Loucy (cell line): ENCODE results near the gene YWHAE.
"Not testable (repeated sequence)": the region's sequence is repeated elsewhere in the genome, so short reads cannot be mapped to it uniquely, and the experiment has no call there.

ENCODE experiments used
- H2AFZ ChIP-seq: fragments of 200-600 bp; sonication (generic); 2 replicates; pipeline ENCODE4 v1.6.0; 2016; ENCODE audit warnings: antibody characterized with exemption, mild to moderate bottlenecking, low read length, moderate library complexity
- H3F3A ChIP-seq: fragments of 200-600 bp; 2 replicates; pipeline ENCODE4 v1.6.0; 2016; ENCODE audit warnings: antibody characterized with exemption, low read depth, mild to moderate bottlenecking
- H3K27me3 ChIP-seq: fragments of 200-600 bp; sonication (generic); 2 replicates; pipeline ENCODE4 v1.6.1; 2014; ENCODE audit warnings: low read length, mild to moderate bottlenecking; ENCODE audit not compliant: insufficient read depth, poor library complexity, severe bottlenecking
- H3K36me3 ChIP-seq: fragments of 200-600 bp; sonication (generic); 2 replicates; pipeline ENCODE4 v1.6.1; 2016; ENCODE audit warnings: low read length; ENCODE audit not compliant: insufficient read depth
- H3K4me1 ChIP-seq: fragments of 200-600 bp; sonication (generic); 2 replicates; pipeline ENCODE4 v1.5.1; 2014; ENCODE audit warnings: low read length, mild to moderate bottlenecking; ENCODE audit not compliant: insufficient read depth, poor library complexity, severe bottlenecking
- H3K4me2 ChIP-seq: fragments of 200-600 bp; sonication (generic); 2 replicates; pipeline ENCODE4 v1.6.0; 2014; ENCODE audit warnings: antibody characterized with exemption, low read length, low read depth, mild to moderate bottlenecking; ENCODE audit not compliant: poor library complexity, severe bottlenecking
- H3K4me3 ChIP-seq: fragments of 200-600 bp; sonication (generic); 2 replicates; pipeline ENCODE4 v1.5.1; 2014; ENCODE audit warnings: low read length, mild to moderate bottlenecking, mixed read lengths; ENCODE audit not compliant: poor library complexity, severe bottlenecking
- H3K79me2 ChIP-seq: fragments of 200-600 bp; sonication (generic); 2 replicates; pipeline ENCODE4 v1.6.1; 2014; ENCODE audit warnings: low read length; ENCODE audit not compliant: insufficient read depth
- H3K9ac ChIP-seq: fragments of 200-600 bp; sonication (generic); 2 replicates; pipeline ENCODE4 v1.6.0; 2014; ENCODE audit warnings: mild to moderate bottlenecking, low read depth, low read length, moderate library complexity; ENCODE audit not compliant: poor library complexity, severe bottlenecking
- H3K9me2 ChIP-seq: fragments of 200-600 bp; sonication (generic); replicated peaks from 2 replicates; pipeline ENCODE4 v1.6.1; 2016; ENCODE audit warnings: low read depth, low read length, mixed read lengths
- H3K9me3 ChIP-seq: fragments of 200-600 bp; sonication (generic); 2 replicates; pipeline ENCODE4 v1.6.1; 2014; ENCODE audit warnings: mild to moderate bottlenecking, antibody characterized with exemption, low read length, low read depth; ENCODE audit not compliant: insufficient read depth
- H4K20me1 ChIP-seq: fragments of 200-600 bp; sonication (generic); 2 replicates; pipeline ENCODE4 v1.6.0; 2014; ENCODE audit warnings: antibody characterized with exemption, low read length, mild to moderate bottlenecking; ENCODE audit not compliant: insufficient read depth, poor library complexity, severe bottlenecking
- EZH2phosphoT487 ChIP-seq: fragments of 200-600 bp; IDR thresholded peaks from 2 replicates; pipeline ENCODE4 v1.6.1; 2018; ENCODE audit warnings: antibody characterized with exemption, mild to moderate bottlenecking, moderate library complexity, borderline replicate concordance
- TF ChIP-seq, protein P1 (sequence below): fragments of 200-600 bp; sonication (generic); conservative IDR thresholded peaks from 2 replicates; pipeline ENCODE4 v1.5.1; 2014; ENCODE audit warnings: mild to moderate bottlenecking, antibody characterized with exemption, low read length

YWHAE gene

DNA sequence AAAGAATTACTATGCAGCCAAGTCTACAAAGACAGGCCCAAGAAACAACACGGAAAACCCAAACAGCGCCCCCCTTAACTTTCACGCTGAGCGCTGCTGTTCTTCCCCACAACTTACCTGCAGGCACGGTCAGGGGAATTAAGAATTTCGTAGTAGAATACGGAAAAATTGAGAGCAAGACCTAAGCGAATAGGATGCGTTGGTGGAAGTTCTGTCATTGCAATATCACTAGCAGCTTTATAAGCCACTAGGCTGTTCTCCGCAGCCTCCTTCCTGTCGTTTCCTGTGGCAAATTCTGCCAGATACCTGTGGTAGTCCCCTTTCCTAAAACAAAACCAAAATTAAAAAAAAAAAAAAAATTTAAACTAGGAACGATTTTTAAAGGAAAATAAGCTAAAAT lies 39.0 kb downstream of the YWHAE start:
- TF ChIP-seq EZH2phosphoT487 = no peak
- TF ChIP-seq, protein P1, sequence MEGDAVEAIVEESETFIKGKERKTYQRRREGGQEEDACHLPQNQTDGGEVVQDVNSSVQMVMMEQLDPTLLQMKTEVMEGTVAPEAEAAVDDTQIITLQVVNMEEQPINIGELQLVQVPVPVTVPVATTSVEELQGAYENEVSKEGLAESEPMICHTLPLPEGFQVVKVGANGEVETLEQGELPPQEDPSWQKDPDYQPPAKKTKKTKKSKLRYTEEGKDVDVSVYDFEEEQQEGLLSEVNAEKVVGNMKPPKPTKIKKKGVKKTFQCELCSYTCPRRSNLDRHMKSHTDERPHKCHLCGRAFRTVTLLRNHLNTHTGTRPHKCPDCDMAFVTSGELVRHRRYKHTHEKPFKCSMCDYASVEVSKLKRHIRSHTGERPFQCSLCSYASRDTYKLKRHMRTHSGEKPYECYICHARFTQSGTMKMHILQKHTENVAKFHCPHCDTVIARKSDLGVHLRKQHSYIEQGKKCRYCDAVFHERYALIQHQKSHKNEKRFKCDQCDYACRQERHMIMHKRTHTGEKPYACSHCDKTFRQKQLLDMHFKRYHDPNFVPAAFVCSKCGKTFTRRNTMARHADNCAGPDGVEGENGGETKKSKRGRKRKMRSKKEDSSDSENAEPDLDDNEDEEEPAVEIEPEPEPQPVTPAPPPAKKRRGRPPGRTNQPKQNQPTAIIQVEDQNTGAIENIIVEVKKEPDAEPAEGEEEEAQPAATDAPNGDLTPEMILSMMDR = no peak; the same call in 1 of the 2 replicates
- Histone ChIP-seq H3K4me1 (no peaks in the 10 kb centered on the region), H4K20me1 (peaks cover 85% of the 10 kb centered on the region)

DNA sequence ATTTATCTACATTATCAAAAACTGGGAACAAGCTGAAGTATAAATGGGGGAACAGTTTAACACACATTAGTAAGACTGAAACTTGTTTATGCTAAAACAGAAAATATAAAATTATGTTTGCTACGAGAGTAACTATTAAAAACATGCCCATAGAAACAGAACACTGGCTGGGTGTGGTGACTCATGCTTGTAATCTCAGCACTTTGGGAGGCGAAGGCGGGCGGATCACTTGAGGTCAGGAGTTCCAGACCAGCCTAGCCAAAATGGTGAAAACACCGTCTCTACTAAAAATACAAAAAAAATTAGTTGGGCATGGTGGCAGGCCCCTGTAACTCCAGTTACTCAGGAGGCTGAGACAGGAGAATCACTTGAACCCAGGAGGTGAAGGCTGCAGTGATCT lies 39.7 kb downstream of the YWHAE start:
- H4K20me1 ChIP-seq = peaks cover 82% of the 10 kb centered on the region
- H3K79me2 ChIP-seq = peaks cover 90% of the 10 kb centered on the region
- H2AFZ ChIP-seq, H3K27me3 ChIP-seq, H3K4me1 ChIP-seq, H3K4me3 ChIP-seq, H3F3A ChIP-seq, H3K9ac ChIP-seq, H3K9me2 ChIP-seq, H3K9me3 ChIP-seq, H3K4me2 ChIP-seq: not testable (repeated sequence)
- peaks cover 86% of the 10 kb centered on the region for H3K36me3 ChIP-seq

More for the DNA sequence above, 39.0 kb downstream of the YWHAE start:
- Histone ChIP-seq H3K27me3 (no peaks in the 10 kb centered on the region), H3K4me3 (no peak overlapping the region), H3K4me2 (no peak overlapping the region), H3K9me3 (no peaks in the 10 kb centered on the region), H3K9ac (no peak overlapping the region), H3K9me2 (no peaks in the 10 kb centered on the region), H3F3A (no peaks in the 10 kb centered on the region), H2AFZ (no peak overlapping the region), H3K79me2 (peaks cover 92% of the 10 kb centered on the region), H3K36me3 (peaks cover 80% of the 10 kb centered on the region)

DNA sequence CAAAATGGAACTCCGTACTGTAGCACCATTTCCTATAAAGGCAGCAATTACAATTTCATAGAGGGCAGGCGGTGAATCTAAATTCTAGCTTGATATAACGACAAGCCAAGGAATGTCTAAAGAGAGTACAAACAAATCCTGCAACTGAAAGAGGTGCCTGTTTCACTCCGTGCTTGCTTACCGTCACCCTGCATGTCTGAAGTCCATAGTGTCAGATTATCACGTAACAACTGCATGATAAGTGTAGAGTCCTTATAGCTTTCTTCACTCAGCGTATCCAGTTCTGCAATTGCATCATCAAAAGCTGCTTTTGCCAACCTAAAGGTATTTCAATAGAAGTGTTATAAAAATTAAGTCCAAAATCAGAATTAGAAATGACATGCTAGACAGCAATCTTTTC lies 46.0 kb downstream of the YWHAE start:
- H3K4me1 ChIP-seq = no peaks in the 10 kb centered on the region
- H4K20me1 ChIP-seq = peaks cover 56% of the 10 kb centered on the region
- H3K79me2 ChIP-seq = peaks cover 76% of the 10 kb centered on the region

DNA sequence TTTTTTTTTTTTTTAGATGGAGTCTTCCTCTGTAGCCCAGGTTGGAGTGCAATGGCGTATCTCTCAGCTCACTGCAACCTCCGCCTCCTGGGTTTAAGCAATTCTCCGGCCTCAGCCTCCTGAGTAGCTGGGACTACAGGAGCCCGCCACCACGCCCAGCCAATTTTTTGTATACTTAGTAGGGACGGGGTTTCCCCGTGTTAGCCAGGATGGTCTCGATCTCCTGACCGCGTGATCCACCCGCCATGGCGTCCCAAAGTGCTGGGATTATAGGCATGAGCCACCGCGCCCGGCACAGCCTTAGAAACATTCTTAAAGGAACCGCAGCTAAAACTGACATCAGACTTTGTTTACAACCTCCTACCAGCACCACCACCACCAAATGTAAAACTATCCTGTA lies 47.5 kb downstream of the YWHAE start:
- H3K9ac ChIP-seq, H3K4me2 ChIP-seq, H3K4me3 ChIP-seq, H3K9me2 ChIP-seq, H3K27me3 ChIP-seq, H3K4me1 ChIP-seq, H3K9me3 ChIP-seq, H2AFZ ChIP-seq, H3F3A ChIP-seq: not testable (repeated sequence)
- peaks cover 78% of the 10 kb centered on the region for H3K79me2 ChIP-seq
- H3K36me3 ChIP-seq = peaks cover 86% of the 10 kb centered on the region
- H4K20me1 ChIP-seq = peaks cover 63% of the 10 kb centered on the region

More for the DNA sequence above, 46.0 kb downstream of the YWHAE start:
- Histone ChIP-seq H2AFZ (no peak overlapping the region), H3K9ac (no peak overlapping the region), H3F3A (no peaks in the 10 kb centered on the region), H3K4me3 (no peak overlapping the region), H3K9me3 (no peaks in the 10 kb centered on the region), H3K9me2 (no peaks in the 10 kb centered on the region), H3K36me3 (peaks cover 83% of the 10 kb centered on the region), H3K4me2 (no peak overlapping the region), H3K27me3 (no peaks in the 10 kb centered on the region)
- no peak for TF ChIP-seq EZH2phosphoT487
- TF ChIP-seq, protein P1 = no peak
